ENCODE results near the gene ACBD4. TPM values are rescaled to one million over a fixed set of nuclear protein-coding genes. Genes with fewer than 3 reads are reported as not detected.

ACBD4 gene
- polyA plus RNA-seq, 2 donors = 5.9 to 8.8 TPM

DNA sequence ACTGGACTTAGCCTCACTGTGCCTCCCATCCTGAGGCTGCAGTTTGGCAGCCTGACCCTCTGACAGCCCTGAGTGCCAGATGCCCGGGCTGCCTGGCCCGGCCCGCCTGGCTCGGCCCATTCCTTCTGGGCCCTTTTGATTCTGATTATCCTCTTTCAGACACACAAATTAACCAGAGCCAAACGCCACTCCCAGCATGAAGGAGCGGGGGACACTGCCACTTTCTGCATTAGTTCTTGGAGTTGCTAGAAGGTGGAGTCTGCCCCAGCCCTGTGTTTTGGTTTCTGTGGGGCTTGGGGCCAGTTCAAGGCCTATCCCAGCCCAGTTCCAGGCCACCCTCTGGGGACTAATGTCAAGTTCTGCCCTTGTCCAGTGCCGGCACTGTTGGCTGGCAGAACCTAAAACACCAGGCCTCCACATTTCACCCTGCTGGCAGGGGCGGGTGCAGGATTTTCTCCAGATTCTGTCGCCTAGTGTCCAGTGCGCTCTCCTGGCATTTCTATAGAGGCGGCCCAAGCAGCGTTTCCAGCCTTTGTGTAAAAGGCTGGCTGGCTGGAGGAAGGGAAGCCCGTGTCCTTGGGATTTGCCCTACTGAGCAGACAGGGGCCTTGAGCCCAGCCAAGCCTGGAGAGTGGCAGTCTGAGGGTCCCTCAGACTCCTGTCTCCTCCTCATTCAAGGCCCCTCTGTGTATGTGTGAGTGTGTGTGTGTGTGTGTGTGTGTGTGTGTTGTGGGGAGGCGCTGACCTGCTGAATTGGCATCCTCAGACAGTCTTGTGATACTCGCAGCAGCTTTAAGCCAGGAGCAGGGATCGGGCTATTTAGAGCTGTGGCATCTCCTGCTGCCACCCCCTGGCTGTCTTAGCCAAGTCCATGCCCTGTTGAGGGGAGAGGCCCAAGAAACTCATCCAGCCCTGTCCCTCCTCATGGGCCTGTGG, 24.5 kb upstream of the ACBD4 start:
- H3K4me1 ChIP-seq (ENCODE audit: control insufficient read depth in 2 of 2, insufficient read depth in 2 of 2, low read length in 1 of 2) = no peaks in the 10 kb centered on the region
- peaks cover 14 to 19% of the 10 kb centered on the region in 2 donors for H3K36me3 ChIP-seq (ENCODE audit: control insufficient read depth in 2 of 2, insufficient read depth in 2 of 2, low read length in 1 of 2)
- H3K27me3 ChIP-seq (ENCODE audit: control insufficient read depth in 1 of 2, insufficient read depth in 2 of 2, low read length in 2 of 2) = no peaks in the 10 kb centered on the region
- H3K9me3 ChIP-seq (ENCODE audit: control insufficient read depth in 2 of 2, insufficient read depth in 1 of 2, low read depth in 1 of 2, low read length in 1 of 2) = no peaks in the 10 kb centered on the region
- peak overlapping the region; percentile 32 to 77 for H3K27ac ChIP-seq (ENCODE audit: low read depth in 2 of 2, low read length in 1 of 2)
- 58 to 62% methylated on average over 16 of the region's 16 CpGs for WGBS, 2 donors
- H3K4me3 ChIP-seq (ENCODE audit: low read depth in 1 of 2, low read length in 2 of 2) = no peak overlapping the region

DNA sequence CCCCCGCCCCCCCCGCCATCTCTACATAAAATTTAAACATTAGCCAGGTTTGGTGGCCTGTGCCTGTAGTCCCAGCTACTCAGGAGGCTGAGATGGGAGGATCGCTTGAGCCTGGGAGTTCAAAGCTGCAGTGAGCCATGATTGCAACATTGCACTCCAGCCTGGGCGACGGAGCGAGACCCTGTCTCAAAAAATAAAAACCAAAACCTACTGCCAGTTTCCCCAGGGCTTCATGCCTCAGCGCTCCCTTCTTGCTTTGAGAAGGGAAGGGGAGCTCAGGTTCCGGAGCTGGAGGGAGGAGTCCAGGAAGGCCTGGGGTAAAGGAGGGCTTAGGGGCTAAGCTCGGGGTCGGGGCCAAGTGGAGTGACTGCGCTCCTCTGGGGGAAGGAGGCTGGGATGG, 23.6 kb upstream of the ACBD4 start:
- H3K4me1 ChIP-seq (ENCODE audit: control insufficient read depth in 2 of 2, insufficient read depth in 2 of 2, low read length in 1 of 2) = no peaks in the 10 kb centered on the region
- H3K9me3 ChIP-seq (ENCODE audit: control insufficient read depth in 2 of 2, insufficient read depth in 1 of 2, low read depth in 1 of 2, low read length in 1 of 2) = no peaks in the 10 kb centered on the region
- H3K36me3 ChIP-seq (ENCODE audit: control insufficient read depth in 2 of 2, insufficient read depth in 2 of 2, low read length in 1 of 2) = peaks cover 9 to 22% of the 10 kb centered on the region in 2 donors
- H3K27ac ChIP-seq (ENCODE audit: low read depth in 2 of 2, low read length in 1 of 2) = peak overlapping the region in 1 of 2 donors; percentile 77
- H3K4me3 ChIP-seq (ENCODE audit: low read depth in 1 of 2, low read length in 2 of 2) = no peak overlapping the region
- WGBS, 2 donors = 81 to 84% methylated on average over 11 of the region's 11 CpGs
- H3K27me3 ChIP-seq (ENCODE audit: control insufficient read depth in 1 of 2, insufficient read depth in 2 of 2, low read length in 2 of 2) = no peaks in the 10 kb centered on the region

DNA sequence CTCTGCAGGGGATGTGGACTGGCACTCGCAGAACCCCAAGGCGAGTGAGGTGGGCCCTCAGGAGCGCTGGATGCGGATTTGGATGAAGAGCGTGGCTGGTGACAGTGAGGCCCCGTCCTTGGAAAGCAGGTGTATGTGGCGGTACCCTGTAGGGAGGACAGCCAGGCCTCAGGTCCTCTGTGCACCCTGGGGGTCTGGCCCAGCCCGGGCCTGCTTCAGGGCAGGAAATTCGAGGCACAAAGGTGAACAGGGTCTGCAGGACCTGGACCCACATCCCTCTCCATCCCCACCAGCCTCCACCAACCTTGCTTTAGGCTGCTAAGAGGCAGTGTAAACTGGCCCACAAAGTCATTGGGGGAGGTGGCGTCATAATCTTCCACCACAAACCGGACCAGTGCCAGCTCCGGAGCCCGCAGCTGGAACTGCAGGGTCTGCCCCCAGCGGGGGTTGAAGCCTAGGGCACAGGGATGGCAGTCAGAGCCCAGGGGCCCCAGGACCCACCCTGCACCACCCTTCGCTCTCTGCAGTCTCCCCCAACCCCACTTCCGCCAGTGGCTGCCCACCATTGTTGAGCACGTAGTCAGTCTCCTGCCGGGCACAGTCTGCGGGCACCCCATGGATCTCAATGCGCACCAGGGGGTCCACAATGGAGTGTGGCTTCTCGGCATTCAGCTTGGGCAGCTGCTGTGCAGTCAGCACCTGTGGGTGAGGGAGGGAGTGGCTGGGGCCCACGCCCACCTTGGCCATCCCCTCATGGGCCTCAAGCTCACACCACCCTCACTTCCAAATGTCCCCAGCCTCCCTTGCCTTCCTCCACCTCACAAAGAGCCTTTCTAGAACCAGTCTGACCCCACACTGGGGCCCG, 22.7 kb upstream of the ACBD4 start:
- no peaks in the 10 kb centered on the region for H3K4me1 ChIP-seq (ENCODE audit: control insufficient read depth in 2 of 2, insufficient read depth in 2 of 2, low read length in 1 of 2)
- no peaks in the 10 kb centered on the region for H3K27me3 ChIP-seq (ENCODE audit: control insufficient read depth in 1 of 2, insufficient read depth in 2 of 2, low read length in 2 of 2)
- no peak overlapping the region for H3K4me3 ChIP-seq (ENCODE audit: low read depth in 1 of 2, low read length in 2 of 2)
- no peaks in the 10 kb centered on the region for H3K9me3 ChIP-seq (ENCODE audit: control insufficient read depth in 2 of 2, insufficient read depth in 1 of 2, low read depth in 1 of 2, low read length in 1 of 2)
- WGBS, 2 donors = 93 to 94% methylated on average over 22 to 23 of the region's 23 CpGs
- peaks cover 4 to 26% of the 10 kb centered on the region in 2 donors for H3K36me3 ChIP-seq (ENCODE audit: control insufficient read depth in 2 of 2, insufficient read depth in 2 of 2, low read length in 1 of 2)
- peak overlapping the region in 1 of 2 donors; percentile 77 for H3K27ac ChIP-seq (ENCODE audit: low read depth in 2 of 2, low read length in 1 of 2)

DNA sequence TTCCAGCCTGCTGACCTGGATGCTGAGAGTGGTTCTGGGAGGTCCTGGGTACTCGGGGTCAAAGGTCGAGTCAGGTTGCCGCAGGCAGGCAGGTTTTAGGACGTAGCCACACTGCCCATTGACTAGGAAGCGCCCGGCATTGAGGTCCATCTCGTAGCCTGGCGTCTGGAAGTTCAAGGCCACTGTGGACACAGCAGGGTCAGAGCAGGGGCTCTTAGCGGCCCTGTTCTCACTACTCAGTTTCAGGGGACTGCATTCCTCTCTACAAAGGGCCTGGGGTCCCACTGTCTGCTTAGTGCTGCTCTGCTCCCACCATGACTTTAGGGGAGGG, 22.1 kb upstream of the ACBD4 start:
- H3K36me3 ChIP-seq (ENCODE audit: control insufficient read depth in 2 of 2, insufficient read depth in 2 of 2, low read length in 1 of 2) = peaks cover 1 to 27% of the 10 kb centered on the region in 2 donors
- H3K27ac ChIP-seq (ENCODE audit: low read depth in 2 of 2, low read length in 1 of 2) = no peak overlapping the region
- 88 to 93% methylated on average over 9 of the region's 9 CpGs for WGBS, 2 donors

DNA sequence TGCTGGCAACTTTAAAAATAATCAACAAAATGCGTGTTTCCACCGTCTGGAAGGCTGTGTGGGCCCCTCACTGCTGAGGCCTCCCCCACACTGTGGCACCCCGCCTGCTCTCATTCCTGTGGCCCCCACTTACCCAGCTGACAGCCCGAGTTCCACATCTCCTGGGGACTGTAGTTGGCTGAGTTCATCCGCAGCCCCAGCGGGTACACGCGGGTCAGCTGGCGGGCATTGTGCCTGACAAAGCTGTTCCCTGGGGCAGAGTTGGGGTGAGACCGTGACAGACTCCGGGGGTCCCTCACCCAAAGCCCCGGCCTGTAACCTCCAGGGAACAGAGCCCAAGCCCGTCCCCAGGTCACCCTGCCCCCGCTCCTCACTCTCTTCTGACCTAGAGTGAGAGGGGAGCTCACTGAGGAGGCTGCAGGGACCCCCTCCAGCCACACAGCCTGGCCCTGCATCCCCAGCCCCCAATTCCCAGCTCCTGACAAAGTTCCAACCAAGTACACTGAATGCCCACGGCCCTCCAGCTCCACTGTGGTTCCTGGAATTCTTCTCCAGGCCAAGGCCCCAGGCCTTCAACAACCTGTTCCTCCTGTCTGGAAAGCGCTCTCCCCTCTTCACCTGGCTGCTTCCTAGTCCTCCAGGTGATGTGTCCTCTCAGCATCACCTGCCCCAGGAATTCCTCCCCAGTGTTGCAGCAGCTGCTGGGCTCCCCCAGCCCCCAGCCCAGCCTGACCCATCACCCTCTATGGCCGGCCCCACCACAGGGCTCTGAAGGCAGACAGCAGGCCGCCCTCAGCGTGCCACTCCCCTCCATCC, 21.2 kb upstream of the ACBD4 start:
- H3K27me3 ChIP-seq (ENCODE audit: control insufficient read depth in 1 of 2, insufficient read depth in 2 of 2, low read length in 2 of 2) = no peaks in the 10 kb centered on the region
- peaks cover 0 to 28% of the 10 kb centered on the region in 2 donors for H3K36me3 ChIP-seq (ENCODE audit: control insufficient read depth in 2 of 2, insufficient read depth in 2 of 2, low read length in 1 of 2)
- WGBS, 2 donors = 80% methylated on average over 19 of the region's 19 CpGs
- no peaks in the 10 kb centered on the region for H3K9me3 ChIP-seq (ENCODE audit: control insufficient read depth in 2 of 2, insufficient read depth in 1 of 2, low read depth in 1 of 2, low read length in 1 of 2)
- H3K4me1 ChIP-seq (ENCODE audit: control insufficient read depth in 2 of 2, insufficient read depth in 2 of 2, low read length in 1 of 2) = no peaks in the 10 kb centered on the region
- no peak overlapping the region for H3K4me3 ChIP-seq (ENCODE audit: low read depth in 1 of 2, low read length in 2 of 2)
- H3K27ac ChIP-seq (ENCODE audit: low read depth in 2 of 2, low read length in 1 of 2) = no peak overlapping the region

More for the DNA sequence above, 22.1 kb upstream of the ACBD4 start:
- Histone ChIP-seq H3K4me1 (ENCODE audit: control insufficient read depth in 2 of 2, insufficient read depth in 2 of 2, low read length in 1 of 2) (no peaks in the 10 kb centered on the region), H3K4me3 (ENCODE audit: low read depth in 1 of 2, low read length in 2 of 2) (no peak overlapping the region), H3K27me3 (ENCODE audit: control insufficient read depth in 1 of 2, insufficient read depth in 2 of 2, low read length in 2 of 2) (no peaks in the 10 kb centered on the region), H3K9me3 (ENCODE audit: control insufficient read depth in 2 of 2, insufficient read depth in 1 of 2, low read depth in 1 of 2, low read length in 1 of 2) (no peaks in the 10 kb centered on the region)

DNA sequence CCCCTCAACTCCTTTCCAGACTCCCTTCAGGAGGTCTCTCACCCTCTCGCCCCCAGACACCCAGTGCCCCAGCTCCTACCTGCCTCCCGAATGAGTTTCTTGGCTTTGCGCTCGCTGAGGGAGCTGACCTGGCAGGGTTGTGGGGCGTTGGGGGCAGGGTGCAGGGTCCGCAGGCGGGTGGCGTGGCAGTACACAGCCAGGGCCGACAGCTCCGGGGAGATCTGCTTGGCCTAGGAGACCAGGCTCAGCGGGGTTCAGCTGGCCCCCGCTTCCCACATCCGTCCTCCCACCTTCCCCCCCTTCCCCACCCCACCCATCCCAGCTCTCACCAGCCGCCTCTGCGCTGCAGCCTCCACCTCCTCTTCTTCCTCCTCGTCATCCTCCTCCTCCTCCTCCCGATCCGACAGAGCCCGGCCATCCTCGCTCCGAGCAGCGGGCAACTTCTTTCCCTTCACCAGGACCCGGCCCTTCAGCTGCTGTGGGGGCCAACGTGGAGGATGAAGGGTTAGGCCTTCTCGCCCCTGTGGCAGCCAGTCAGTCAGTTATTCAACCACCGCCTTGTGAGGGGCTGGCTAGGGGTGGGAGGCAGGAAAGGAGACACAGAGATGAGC, 20.4 kb upstream of the ACBD4 start:
- Histone ChIP-seq H3K4me3 (ENCODE audit: low read depth in 1 of 2, low read length in 2 of 2) (no peak overlapping the region), H3K36me3 (ENCODE audit: control insufficient read depth in 2 of 2, insufficient read depth in 2 of 2, low read length in 1 of 2) (peaks cover 1 to 34% of the 10 kb centered on the region in 2 donors), H3K27ac (ENCODE audit: low read depth in 2 of 2, low read length in 1 of 2) (no peak overlapping the region), H3K4me1 (ENCODE audit: control insufficient read depth in 2 of 2, insufficient read depth in 2 of 2, low read length in 1 of 2) (no peaks in the 10 kb centered on the region), H3K9me3 (ENCODE audit: control insufficient read depth in 2 of 2, insufficient read depth in 1 of 2, low read depth in 1 of 2, low read length in 1 of 2) (no peaks in the 10 kb centered on the region), H3K27me3 (ENCODE audit: control insufficient read depth in 1 of 2, insufficient read depth in 2 of 2, low read length in 2 of 2) (no peaks in the 10 kb centered on the region)
- WGBS, 2 donors = 88 to 89% methylated on average over 24 to 26 of the region's 26 CpGs

DNA sequence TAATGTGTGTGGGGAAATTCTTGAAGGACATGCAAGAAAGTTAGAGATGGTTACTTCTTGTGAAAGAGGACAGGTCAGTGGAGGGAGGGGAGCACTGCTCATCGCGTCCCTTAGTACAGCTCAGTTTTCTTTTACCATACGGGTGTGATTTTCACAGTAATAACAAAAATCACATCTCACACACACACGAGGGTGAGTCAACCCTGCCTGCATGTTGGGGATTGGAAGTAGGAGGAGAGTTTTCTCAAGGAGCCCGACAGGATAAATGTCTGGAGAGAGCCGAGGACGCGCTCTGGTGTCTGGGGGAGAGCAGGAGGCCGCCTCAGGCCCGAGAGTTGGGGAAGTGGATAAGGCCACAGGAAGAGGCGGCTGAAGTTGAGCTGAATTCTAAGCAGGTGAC, 19.6 kb upstream of the ACBD4 start:
- Histone ChIP-seq H3K4me1 (ENCODE audit: control insufficient read depth in 2 of 2, insufficient read depth in 2 of 2, low read length in 1 of 2) (no peaks in the 10 kb centered on the region), H3K27ac (ENCODE audit: low read depth in 2 of 2, low read length in 1 of 2) (no peak overlapping the region), H3K36me3 (ENCODE audit: control insufficient read depth in 2 of 2, insufficient read depth in 2 of 2, low read length in 1 of 2) (peaks cover 3 to 40% of the 10 kb centered on the region in 2 donors), H3K4me3 (ENCODE audit: low read depth in 1 of 2, low read length in 2 of 2) (no peak overlapping the region), H3K27me3 (ENCODE audit: control insufficient read depth in 1 of 2, insufficient read depth in 2 of 2, low read length in 2 of 2) (no peaks in the 10 kb centered on the region), H3K9me3 (ENCODE audit: control insufficient read depth in 2 of 2, insufficient read depth in 1 of 2, low read depth in 1 of 2, low read length in 1 of 2) (no peaks in the 10 kb centered on the region)
- WGBS, 2 donors = 80 to 81% methylated on average over 11 of the region's 11 CpGs

DNA sequence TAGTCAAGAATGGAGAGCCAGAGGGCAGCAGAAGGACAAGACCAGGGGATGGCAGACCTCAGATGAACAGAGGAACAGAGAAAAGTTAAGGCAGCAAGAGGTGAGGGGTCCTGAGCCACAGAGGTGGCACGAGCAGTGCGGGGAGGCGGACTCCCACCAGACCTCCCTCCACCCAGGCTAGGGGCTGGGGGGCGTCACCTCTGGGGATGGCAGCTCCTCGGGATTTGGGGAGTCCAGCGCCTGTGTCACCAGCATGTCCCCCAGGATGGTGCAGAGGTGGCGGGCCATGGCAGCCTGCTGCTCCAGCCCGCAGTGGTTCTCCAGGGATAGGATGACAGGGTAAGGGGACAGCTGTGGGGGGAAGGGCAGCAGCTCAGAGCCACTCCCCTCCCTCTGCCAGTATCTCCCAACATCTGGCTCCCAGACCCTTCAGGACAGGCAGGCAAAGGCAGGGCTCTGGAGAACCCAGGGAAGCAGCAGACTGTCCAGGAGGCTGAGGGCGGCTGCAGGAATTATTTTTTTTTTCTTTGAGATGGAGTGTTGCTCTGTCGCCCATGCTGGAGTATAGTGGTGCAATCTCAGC, 19.0 kb upstream of the ACBD4 start:
- no peak overlapping the region for H3K27ac ChIP-seq (ENCODE audit: low read depth in 2 of 2, low read length in 1 of 2)
- 87 to 91% methylated on average over 10 of the region's 10 CpGs for WGBS, 2 donors
- no peak overlapping the region for H3K4me3 ChIP-seq (ENCODE audit: low read depth in 1 of 2, low read length in 2 of 2)
- H3K27me3 ChIP-seq (ENCODE audit: control insufficient read depth in 1 of 2, insufficient read depth in 2 of 2, low read length in 2 of 2) = no peaks in the 10 kb centered on the region
- H3K4me1 ChIP-seq (ENCODE audit: control insufficient read depth in 2 of 2, insufficient read depth in 2 of 2, low read length in 1 of 2) = peaks cover 0 to 4% of the 10 kb centered on the region in 2 donors
- no peaks in the 10 kb centered on the region for H3K9me3 ChIP-seq (ENCODE audit: control insufficient read depth in 2 of 2, insufficient read depth in 1 of 2, low read depth in 1 of 2, low read length in 1 of 2)
- H3K36me3 ChIP-seq (ENCODE audit: control insufficient read depth in 2 of 2, insufficient read depth in 2 of 2, low read length in 1 of 2) = peaks cover 3 to 43% of the 10 kb centered on the region in 2 donors
